DMS 273 (cell line): ENCODE results near the gene PCDHGA1.
A peak's percentile ranks its signal among the peaks of the same experiment; 100 is the strongest.

Experiments used
- DNase-seq: peaks from one replicate; lab custom pipeline; 2025; ENCODE audit not compliant: unreplicated experiment; lab: John Stamatoyannopoulos, UW

Gene PCDHGA1

DNA sequence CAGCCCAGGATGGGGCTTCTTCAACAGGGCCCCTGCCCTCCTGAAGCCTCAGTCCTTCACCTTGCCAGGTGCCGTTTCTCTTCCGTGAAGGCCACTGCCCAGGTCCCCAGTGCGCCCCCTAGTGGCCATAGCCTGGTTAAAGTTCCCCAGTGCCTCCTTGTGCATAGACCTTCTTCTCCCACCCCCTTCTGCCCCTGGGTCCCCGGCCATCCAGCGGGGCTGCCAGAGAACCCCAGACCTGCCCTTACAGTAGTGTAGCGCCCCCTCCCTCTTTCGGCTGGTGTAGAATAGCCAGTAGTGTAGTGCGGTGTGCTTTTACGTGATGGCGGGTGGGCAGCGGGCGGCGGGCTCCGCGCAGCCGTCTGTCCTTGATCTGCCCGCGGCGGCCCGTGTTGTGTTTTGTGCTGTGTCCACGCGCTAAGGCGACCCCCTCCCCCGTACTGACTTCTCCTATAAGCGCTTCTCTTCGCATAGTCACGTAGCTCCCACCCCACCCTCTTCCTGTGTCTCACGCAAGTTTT, 182.1 kb downstream of the PCDHGA1 start:
- DNase-seq: peak; percentile 68

DNA sequence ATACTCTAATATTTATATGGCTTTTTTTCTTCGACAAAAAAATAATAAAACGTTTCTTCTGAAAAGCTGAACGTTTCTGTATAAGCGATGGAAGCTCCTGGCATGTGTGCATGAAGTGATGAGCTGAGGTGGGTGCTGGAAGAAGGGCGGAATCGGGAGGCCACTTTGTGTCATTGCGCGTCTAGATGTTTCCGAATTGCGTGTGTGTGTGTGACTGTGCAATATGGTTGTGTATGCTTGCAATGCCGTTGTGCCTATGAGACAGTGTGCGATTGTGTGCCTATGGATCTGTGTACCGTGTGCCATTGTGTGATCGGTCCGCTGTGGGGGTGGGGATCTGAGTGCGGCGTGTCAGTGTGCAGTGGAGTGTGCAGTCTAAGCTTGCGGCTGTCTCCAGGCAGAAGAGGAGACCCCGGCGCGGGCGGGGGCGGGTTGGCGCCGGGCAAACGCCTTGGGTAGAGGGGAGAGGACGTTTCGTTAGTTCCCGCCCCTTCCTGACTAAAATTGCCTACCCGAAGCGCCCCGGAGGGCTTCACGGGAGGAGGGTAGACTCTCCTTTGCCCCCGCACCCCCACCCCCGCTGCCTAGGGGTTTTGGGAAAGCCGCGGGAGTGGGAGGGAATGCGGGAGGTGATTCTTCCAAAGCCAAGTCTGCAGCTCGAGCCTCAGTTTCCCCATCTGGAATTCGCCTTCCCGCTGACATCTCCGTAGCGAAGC, 182.8 kb downstream of the PCDHGA1 start:
- peak; percentile 72 for DNase-seq

DNA sequence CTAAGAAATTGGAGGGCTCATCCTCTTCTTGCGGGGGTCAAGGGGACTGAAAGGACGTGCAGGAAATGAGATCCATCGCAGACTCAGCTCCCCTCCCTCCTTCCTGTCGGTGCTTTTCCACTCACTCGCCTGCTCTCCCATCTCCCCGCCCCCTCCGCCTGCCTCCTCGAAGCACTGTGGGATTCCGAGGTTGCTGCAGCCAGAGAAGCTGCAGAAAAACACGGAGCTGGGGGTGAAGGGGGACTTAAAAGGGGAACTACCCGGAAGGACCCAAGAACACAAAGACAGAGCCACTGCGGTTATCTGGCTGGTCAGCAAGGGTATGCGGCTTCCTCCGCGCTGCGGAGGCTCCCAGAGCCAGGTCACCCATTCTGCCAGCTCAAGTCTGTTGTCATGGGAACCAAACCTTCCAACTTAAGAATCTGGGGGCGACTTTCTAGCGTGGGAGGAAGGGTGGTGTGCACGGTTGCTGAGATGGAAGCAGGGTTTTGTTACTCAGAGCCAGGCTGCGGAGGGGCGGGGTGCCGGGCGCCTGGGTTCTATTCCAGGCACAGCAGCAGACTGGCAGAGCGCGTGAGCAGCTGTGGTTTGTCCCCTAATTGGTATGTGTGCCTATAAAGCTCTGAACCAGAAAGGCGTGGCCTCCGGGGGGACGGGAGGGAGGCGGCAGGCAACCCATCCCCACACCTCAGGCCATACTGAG, 183.5 kb downstream of the PCDHGA1 start:
- peak; percentile 98 for DNase-seq

GRCh38 chr5:141514330-141515133, 184.2 kb downstream of the PCDHGA1 start:
- peak; percentile 98 for DNase-seq

GRCh38 chr5:141515141-141515540, 184.8 kb downstream of the PCDHGA1 start:
- DNase-seq: peak; percentile 69

DNA sequence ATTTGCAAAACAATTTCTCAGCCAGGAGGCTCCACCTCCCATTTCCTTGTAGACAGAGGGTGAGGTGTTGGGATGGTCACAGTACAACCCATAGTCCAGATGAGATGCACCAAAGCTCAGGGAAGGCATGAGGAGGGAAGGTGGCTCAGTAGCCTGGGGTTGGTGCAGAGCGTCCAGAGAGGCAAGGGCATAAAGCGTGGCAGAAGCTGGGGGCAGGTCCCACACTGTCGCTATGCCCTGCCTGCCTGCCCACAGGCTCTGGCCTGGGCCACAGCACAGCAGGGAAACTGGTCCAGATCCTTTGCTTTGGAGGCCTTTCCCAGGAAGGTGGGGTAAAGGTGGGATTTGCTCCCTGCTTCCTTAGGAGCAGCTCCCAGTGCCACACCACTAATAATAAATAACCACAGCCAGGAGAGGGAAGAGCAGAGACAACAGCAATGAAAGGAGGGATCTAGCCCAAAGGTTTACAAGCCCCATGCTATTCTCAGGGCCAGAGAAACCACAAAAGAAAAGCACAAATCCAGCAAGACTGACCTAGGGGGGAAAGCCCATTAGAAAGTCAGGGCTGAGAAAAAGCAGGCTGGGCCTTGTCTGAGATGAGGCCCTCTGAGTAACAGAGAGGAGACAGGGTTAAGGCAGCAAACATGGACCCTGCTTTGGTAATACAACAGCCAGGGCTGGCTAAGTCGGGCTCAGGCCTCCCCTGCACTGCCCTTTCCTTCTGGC, 185.8 kb downstream of the PCDHGA1 start:
- DNase-seq: no peak

GRCh38 chr5:141516672-141517025, 186.3 kb downstream of the PCDHGA1 start:
- DNase-seq: no peak

DNA sequence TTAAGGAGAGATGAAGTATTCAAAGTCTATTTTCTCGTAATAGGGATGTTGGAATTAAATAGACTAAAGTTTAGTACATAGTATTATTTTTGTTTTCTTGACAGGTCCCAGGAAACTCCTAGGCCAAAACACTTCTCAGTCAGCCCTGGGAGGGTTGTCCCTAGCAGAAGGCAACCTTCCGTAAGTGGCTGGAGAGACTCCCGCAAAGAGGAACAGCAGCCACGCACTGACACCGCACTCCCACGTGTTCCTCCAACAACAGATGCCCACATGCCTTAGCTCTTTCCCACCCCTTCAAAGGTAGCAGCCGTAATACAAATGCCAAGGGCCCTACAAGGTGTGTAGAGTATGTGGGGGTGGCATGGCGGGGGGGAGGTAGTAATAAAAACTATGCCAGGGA, 187.0 kb downstream of the PCDHGA1 start:
- DNase-seq: no peak

DNA sequence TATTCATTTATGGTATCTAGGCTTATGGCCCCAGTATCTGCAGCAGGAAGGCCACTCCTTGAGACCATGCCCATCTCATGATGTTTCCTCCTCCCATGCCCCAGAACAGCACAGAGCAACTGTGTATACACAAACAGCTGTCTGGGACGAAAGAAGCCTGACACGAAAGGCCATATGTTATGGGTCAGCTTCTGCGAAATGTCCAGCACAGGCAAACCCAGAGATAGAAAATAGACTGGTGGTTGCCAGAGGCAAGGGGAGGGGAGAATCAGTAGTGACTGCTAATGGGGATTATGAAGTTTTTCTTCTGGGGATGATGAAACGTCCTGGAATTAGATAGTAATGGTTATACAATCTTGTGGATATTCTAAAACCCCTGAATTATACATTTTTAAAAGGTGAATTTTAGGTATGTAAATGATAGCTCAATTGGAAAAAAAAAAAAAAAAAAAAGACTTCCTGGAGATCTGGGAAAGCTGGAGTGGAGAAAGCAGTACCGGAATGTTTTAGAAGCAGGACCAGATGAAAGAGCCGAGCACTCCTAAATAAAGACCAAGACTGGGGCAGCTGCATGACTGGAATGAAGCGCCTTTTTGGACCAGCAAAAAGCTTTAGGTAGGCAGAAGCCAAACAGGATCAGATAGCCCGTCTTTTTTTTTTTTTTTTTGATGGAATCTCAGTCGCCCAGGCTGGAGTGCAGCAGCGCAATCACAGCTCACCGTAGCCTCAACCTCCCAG, 187.7 kb downstream of the PCDHGA1 start:
- DNase-seq: no peak

GRCh38 chr5:141518618-141519015, 188.3 kb downstream of the PCDHGA1 start:
- no peak for DNase-seq

DNA sequence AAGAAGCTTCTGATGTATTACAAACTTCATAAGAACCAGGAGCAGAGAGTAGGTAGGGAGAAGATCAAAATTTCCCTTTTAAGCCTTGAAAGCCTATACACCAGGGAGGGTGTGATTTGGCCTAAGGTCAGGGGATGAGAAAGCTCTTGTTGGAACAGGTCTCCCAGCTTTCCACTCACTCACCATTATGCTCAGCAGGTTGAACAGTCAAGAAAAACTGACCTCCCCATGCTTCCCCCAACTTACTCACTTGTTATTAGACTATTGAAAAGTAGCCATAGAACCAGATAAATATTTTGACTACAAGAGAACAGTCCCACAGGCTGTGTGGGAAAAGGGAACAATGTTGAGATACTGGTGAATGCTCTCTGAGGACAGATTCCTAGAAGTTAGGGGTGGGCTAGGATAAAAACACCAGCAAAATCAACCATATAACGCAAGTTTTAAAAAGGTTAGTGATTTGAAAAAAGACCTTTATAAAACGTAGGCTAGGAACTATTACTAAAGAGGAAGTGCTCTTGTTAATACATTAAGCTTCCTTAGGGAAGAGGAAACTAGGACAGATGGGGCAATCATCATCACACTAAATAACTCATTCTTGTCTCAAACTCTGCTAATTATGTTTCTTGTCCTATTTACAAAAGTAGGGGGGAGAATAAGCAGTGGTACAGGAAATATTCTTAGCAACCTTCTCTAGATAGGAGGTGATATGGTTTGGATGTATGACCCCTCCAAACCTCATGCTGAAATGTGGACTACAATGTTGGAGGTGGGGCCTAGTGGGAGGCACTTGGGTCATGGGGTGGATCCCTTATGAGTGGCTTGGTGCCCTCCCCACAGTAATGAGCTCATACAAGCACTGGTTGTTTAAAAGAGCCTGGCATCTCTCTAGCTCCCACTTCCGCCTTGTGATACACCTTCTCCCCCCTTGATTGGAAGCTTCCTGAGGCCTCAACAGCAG, 189.6 kb downstream of the PCDHGA1 start:
- no peak for DNase-seq

DNA sequence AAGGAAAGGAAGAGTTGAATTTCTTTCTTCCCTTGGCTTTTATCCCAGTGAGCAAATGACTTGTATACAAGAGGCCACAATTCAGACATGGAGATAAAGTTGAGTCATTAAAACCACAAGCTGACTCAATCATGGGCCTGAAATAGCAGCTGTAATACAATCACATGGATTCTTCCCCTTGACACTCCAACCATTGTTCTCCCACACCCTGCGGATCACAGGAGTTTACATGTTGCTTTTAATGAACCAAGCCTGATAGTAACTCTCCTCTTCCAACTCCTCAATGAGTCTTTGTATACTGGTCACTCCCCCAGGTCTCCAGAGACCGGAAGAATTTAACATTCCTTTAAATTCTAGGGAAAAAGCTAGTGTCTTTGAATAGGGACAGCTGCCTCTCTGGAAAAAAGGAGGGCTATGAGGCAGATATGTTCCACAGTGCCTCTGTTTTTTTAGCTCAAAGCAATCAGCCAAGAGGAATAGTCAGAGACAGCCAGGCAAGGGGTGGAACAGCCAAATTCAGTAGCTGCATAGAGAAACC, 191.0 kb downstream of the PCDHGA1 start:
- DNase-seq: peak; percentile 26

DNA sequence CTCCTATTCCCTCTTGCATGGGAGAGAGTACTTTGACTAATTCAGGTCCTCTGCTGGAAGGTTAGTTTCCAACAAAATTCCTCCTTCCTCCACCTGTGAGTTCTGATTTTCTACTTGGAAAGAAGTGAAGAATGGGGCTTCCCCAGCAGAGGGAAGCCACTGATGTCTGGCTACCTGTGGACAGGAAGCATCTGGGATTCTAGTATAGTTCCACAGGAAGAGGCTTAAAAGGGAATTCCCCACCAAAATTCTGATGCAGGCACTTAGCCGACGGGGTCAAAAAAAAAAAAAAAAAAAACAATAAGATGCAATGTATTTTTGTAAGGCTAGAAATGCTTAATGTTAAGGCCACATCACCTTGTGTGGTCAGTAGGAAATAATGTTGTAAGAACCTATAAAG, 192.0 kb downstream of the PCDHGA1 start:
- no peak for DNase-seq

DNA sequence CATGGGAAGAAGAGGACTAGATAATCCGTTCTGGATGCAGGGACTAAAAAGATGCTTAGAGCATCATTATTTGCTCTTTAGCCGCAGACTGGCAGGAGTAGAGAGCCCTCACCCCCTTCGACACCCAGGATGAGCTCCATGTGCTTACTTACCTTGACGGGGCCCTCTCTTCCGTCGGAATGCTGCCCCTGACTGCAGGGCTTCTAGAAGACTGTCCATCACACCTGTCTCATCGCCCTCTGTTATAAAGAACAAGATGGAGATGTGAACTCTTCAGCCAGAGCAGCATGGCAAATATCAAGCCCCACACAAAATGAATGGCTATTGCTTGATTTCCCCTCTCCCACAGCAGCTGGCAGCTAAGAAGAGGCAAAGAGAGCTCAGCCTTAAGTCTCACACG, 193.7 kb downstream of the PCDHGA1 start:
- DNase-seq: no peak

GRCh38 chr5:141524604-141525597, 194.6 kb downstream of the PCDHGA1 start:
- DNase-seq: peak; percentile 98

DNA sequence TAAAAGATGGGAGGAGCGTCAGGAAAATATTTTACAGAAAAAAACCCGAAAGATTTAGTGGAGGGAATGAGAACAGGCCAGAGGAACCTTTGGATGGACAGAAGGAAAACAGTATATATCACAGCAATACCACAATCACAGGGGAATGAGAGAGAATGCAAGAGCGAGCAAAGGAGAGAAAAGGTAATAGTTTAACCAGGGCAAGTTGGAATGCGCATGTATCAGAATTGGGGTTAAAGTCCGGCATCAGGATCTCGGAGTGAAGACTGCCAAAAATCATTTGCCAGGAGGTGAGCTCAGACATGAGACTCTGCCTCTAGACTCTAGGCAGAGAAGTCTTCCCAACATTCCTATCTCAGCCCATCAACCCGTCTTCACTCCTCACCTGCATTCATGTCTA, 195.3 kb downstream of the PCDHGA1 start:
- DNase-seq: no peak

- DNase-seq: no peak
Observed at GRCh38 chr5:141527426-141527825, 197.1 kb downstream of the PCDHGA1 start.
